ENCODE results near the gene PNRC1.
"Not testable (repeated sequence)": the region's sequence is repeated elsewhere in the genome, so short reads cannot be mapped to it uniquely, and the experiment has no call there.

The PNRC1 gene

GRCh38 chr6:89080281-89081128, at the start of gene PNRC1:
PNRC1 (plus strand) TSS chr6:89080751; CDS start chr6:89080895, 144 bp downstream.
- DNase-seq (ENCODE audit: low read depth), result peak; percentile 96

GRCh38 chr6:89032599-89032998, 48.0 kb upstream of the PNRC1 start:
- DNase-seq (ENCODE audit: low read depth), result no peak

GRCh38 chr6:89033461-89033860, 47.1 kb upstream of the PNRC1 start:
- no peak for DNase-seq (ENCODE audit: low read depth)

GRCh38 chr6:89034116-89034515, 46.4 kb upstream of the PNRC1 start:
- DNase-seq (ENCODE audit: low read depth), result not testable (repeated sequence)

GRCh38 chr6:89034586-89035251, 45.8 kb upstream of the PNRC1 start:
- no peak for DNase-seq (ENCODE audit: low read depth)

- DNase-seq (ENCODE audit: low read depth), result peak; percentile 72
Measured at GRCh38 chr6:89035252-89036101, 45.1 kb upstream of the PNRC1 start.

- no peak for DNase-seq (ENCODE audit: low read depth)
Measured at GRCh38 chr6:89037141-89037900, 43.2 kb upstream of the PNRC1 start.

- not testable (repeated sequence) for DNase-seq (ENCODE audit: low read depth)
Measured at GRCh38 chr6:89037901-89038293, 42.7 kb upstream of the PNRC1 start.

DNA sequence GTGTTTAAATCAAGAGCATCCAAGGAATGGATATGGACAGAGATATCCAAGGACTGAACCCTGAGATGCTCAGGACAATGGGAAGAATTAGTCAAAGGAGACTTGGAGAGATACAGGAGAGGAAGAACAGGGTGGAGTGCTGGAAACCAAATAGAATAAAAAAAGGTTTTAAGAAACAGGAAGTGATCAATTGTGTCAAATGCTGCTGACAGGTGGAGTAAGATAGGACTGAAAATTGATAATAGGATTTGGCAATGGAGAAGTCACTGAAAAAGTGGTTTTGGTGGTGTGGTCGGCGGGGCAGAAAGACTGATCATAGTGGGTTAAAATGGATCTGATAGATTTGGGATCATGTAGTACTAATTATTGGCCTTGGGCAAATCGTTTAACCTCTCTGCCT, 37.9 kb upstream of the PNRC1 start:
- no peak for DNase-seq (ENCODE audit: low read depth)

DNA sequence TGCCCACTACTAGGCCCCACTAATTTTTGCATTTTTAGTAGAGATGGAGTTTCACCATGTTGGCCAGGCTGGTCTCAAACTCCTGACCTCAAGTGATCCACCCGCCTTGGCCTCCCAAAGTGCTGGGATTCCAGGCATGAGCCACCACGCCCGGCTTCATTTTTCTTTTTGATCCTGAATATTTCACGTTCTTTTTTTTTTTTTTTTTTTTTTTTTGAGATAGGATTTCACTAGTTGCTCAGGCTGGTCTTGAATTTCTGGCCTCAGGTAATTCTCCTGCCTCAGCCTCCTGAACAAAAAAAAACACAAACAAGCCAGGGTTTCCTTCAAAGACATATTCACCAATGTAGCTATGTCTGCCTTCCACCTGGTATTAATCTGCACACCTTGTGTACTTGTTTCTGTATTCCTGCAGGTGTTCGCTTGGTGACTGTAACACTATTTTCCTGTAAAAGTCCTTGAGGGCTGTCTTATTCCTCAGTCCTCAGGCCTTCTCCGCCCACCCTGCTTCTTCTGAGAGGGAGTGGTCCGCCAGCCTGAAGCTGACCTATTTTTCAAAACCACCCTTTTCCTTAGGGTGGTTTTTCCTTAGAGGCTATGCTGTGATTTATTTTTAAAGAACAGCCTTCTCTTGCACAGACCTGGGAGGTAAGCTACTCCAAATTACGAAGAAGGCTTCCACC, 36.1 kb upstream of the PNRC1 start:
- no peak for DNase-seq (ENCODE audit: low read depth)

DNA sequence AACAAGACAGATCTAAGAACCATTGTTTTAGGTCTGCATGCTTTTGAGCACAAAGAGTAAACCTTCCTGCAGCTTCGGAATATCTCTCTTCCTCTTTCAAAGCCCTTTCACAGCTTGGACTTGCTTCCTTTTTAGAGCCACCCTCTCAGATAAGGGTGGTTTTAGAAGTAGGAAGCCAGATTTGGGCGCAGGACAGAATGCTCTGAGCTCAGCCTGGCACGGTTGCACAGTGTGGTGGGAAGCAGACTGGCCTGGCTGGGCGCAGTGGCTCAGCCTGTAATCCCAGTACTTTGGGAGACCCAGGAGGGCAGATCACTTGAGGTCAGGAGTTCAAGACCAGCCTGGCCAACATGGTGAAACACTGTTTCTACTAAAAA, 35.6 kb upstream of the PNRC1 start:
- no peak for DNase-seq (ENCODE audit: low read depth)

GRCh38 chr6:89045576-89045975, 35.0 kb upstream of the PNRC1 start:
- no peak for DNase-seq (ENCODE audit: low read depth)

- DNase-seq (ENCODE audit: low read depth), result no peak
Measured at GRCh38 chr6:89047473-89047872, 33.1 kb upstream of the PNRC1 start.

- DNase-seq (ENCODE audit: low read depth), result no peak
Measured at GRCh38 chr6:89048288-89048923, 32.1 kb upstream of the PNRC1 start.

DNA sequence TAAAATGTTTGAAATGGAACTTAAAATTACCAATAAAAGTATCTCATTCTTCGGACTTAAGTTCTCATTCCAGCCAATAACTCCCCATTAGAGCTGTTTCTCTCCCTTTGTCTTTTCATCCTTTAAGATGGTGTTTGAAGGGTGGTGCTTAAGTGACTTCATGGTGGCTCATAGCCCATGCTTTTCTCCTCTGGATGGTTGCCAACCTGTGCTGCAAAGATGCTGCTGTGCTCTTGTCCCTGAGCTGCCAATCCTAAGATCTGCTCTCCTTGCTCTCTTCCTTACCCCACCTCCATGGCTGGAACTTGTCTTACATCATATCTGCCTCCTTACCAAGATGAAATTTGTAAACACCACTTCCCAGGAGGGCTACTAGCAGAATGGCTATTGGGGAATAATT, 31.6 kb upstream of the PNRC1 start:
- DNase-seq (ENCODE audit: low read depth), result no peak

GRCh38 chr6:89050155-89050554, 30.4 kb upstream of the PNRC1 start:
- DNase-seq (ENCODE audit: low read depth), result no peak

DNA sequence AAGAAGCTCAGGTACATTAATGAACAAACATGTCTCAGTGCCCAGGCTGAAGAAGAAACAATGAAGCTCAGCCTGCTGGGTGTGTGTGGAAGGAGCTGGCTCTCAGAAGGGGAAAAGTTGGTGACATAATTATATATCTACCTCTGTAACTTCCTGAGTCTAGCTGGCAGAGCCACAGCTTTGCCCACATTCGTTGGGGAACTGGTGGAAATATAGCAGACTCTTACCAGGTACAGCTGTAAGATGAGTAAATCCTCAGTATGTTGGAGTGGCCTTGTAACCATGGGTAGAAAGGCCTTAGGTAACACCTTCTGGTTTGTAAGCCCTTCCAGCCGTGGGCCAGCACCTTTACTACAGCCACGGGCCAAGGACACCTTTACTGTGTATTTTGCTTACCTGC, 29.9 kb upstream of the PNRC1 start:
- DNase-seq (ENCODE audit: low read depth), result no peak

- DNase-seq (ENCODE audit: low read depth), result no peak
Measured at GRCh38 chr6:89051676-89052075, 28.9 kb upstream of the PNRC1 start.

DNA sequence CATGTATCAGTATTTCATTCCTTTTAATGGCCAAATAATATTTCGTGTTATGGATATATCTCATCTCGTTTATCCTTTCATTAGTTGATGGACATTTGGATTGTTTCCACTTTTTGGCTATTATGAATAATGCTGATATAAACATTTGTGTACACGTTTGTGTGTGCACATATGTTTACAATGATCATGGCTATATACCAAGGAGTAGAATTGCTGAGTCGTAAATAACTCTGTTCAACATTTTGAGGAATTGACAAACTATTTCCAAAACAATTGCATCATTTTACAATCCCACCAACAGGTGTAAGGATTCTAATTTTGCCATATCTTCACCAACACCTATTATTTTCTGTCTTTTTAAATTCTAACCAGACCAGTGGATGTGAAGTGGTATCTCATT, 26.3 kb upstream of the PNRC1 start:
- DNase-seq (ENCODE audit: low read depth), result no peak

GRCh38 chr6:89057759-89058158, 22.8 kb upstream of the PNRC1 start:
- no peak for DNase-seq (ENCODE audit: low read depth)

- DNase-seq (ENCODE audit: low read depth), result no peak
Measured at GRCh38 chr6:89058627-89059026, 21.9 kb upstream of the PNRC1 start.
